B cell (primary cell): Measurements from ENCODE around the gene SMARCA4. TPM values are rescaled to one million over a fixed set of nuclear protein-coding genes. Genes with fewer than 3 reads are reported as not detected.

ENCODE experiments used
- ATAC-seq: fragments of 200-7000 bp; cut with Tn5 transposase; one replicate; pipeline ENCODE4 v1.10.0; 2021; ENCODE audit warnings: low read depth, mild to moderate bottlenecking, moderate number of reproducible peaks, moderate library complexity
- CTCF ChIA-PET: fragments of 350-600 bp; sonication (Branson Sonifier 250); formaldehyde crosslinking; loops from one replicate; lab custom pipeline; 2021; ENCODE audit warnings: antibody characterized with exemption, inconsistent platforms; lab: Charles Lee
- POLR2A ChIA-PET: fragments of 350-600 bp; sonication (Branson Sonifier 250); formaldehyde crosslinking; loops from one replicate; lab custom pipeline; 2021; ENCODE audit warnings: antibody characterized with exemption; lab: Charles Lee
- DNase-seq: peaks from one replicate; pipeline ENCODE4 v3.0.0; 2013
- H2AFZ ChIP-seq: 2 replicates; pipeline ENCODE4 v1.6.1; 2012; ENCODE audit warnings: mild to moderate bottlenecking, low read depth, low read length; ENCODE audit not compliant: insufficient read depth, poor library complexity, severe bottlenecking
- H3K27ac ChIP-seq, 2 donors: 1 replicate in 1 of 2; 2 replicates in 1 of 2; pipeline ENCODE4 v1.5.1; 2012 to 2013; ENCODE audit warnings: low read length in 2 of 2, mild to moderate bottlenecking in 2 of 2, moderate library complexity in 1 of 2
- H3K27me3 ChIP-seq, 4 experiments: fragments of 200-600 bp in 1 of 4; sonication (generic) in 1 of 4; replicated peaks in 1 of 4; 1 replicate in 2 of 4; 2 replicates in 2 of 4; pipeline versions ENCODE4 v1.6.1 to v1.7.0; 2013 to 2016; ENCODE audit warnings: low read length in 3 of 4, mild to moderate bottlenecking in 2 of 4, mixed read lengths in 1 of 4, moderate library complexity in 1 of 4; ENCODE audit not compliant: insufficient read depth in 4 of 4, control insufficient read depth in 3 of 4; ENCODE audit errors: control extremely low read depth in 1 of 4
- H3K36me3 ChIP-seq, 2 experiments: replicated peaks in 1 of 2; 1 replicate in 1 of 2; 2 replicates in 1 of 2; pipeline versions ENCODE4 v1.6.1 to v1.7.1; 2013; ENCODE audit warnings: low read length in 1 of 2; ENCODE audit not compliant: insufficient read depth in 2 of 2, control insufficient read depth in 1 of 2; ENCODE audit errors: control extremely low read depth in 1 of 2, extremely low read depth in 1 of 2
- H3K4me1 ChIP-seq, 2 donors: fragments of 200-600 bp in 1 of 2; sonication (generic) in 1 of 2; 1 replicate in 1 of 2; 2 replicates in 1 of 2; pipeline versions ENCODE4 v1.5.1 to v1.6.1; 2013 to 2017; ENCODE audit warnings: low read length in 2 of 2; ENCODE audit not compliant: control insufficient read depth in 2 of 2, insufficient read depth in 2 of 2
- H3K4me2 ChIP-seq: replicated peaks from 2 replicates; pipeline ENCODE3; 2012; ENCODE audit warnings: mild to moderate bottlenecking, low read depth, low read length; ENCODE audit not compliant: poor library complexity, severe bottlenecking
- H3K4me3 ChIP-seq, 5 experiments: fragments of 200-600 bp in 1 of 5; sonication (generic) in 1 of 5; 1 replicate in 3 of 5; 2 replicates in 2 of 5; pipeline versions ENCODE4 v1.5.1 to v1.7.0; 2011 to 2016; ENCODE audit warnings: low read length in 4 of 5, mild to moderate bottlenecking in 4 of 5, low read depth in 2 of 5, control low read depth in 1 of 5, moderate library complexity in 1 of 5; ENCODE audit not compliant: insufficient read depth in 1 of 5; ENCODE audit errors: control extremely low read depth in 1 of 5, extremely low read depth in 1 of 5
- H3K79me2 ChIP-seq: fragments of 200-600 bp; sonication (generic); one replicate; pipeline ENCODE4 v1.6.0; 2016; ENCODE audit warnings: low read length; ENCODE audit not compliant: control insufficient read depth, insufficient read depth
- H3K9ac ChIP-seq: fragments of 200-600 bp; sonication (generic); 2 replicates; pipeline ENCODE4 v1.6.1; 2017; ENCODE audit warnings: mild to moderate bottlenecking, low read length, moderate library complexity
- H3K9me3 ChIP-seq, 3 donors: one replicate each; pipeline versions ENCODE4 v1.6.1 to v1.7.1; 2013; ENCODE audit warnings: low read length in 2 of 3; ENCODE audit not compliant: control insufficient read depth in 2 of 3, insufficient read depth in 1 of 3; ENCODE audit errors: control extremely low read depth in 1 of 3
- H4K20me1 ChIP-seq: 2 replicates; pipeline ENCODE4 v1.6.0; 2012; ENCODE audit warnings: mild to moderate bottlenecking, low read length; ENCODE audit not compliant: insufficient read depth, control insufficient read depth, poor library complexity, severe bottlenecking
- H3K27ac Mint-ChIP-seq: one replicate; pipeline ENCODE4 v1.8.0; 2021; ENCODE audit warnings: mixed read lengths
- H3K27me3 Mint-ChIP-seq: one replicate; pipeline ENCODE4 v1.8.0; 2021; ENCODE audit warnings: mixed read lengths
- H3K4me1 Mint-ChIP-seq: one replicate; pipeline ENCODE4 v1.8.0; 2021; ENCODE audit warnings: mixed read lengths
- H3K4me3 Mint-ChIP-seq: one replicate; pipeline ENCODE4 v1.8.0; 2021; ENCODE audit warnings: mixed read lengths
- H3K9me3 Mint-ChIP-seq: one replicate; pipeline ENCODE4 v1.8.0; 2022; ENCODE audit warnings: mixed read lengths; ENCODE audit not compliant: insufficient read depth
- EZH2 ChIP-seq: IDR thresholded peaks from 2 replicates; pipeline ENCODE4 v1.6.1; 2012; ENCODE audit warnings: borderline replicate concordance, low read depth, mild to moderate bottlenecking, moderate library complexity, low read length; ENCODE audit not compliant: insufficient read depth, poor library complexity, severe bottlenecking
- WGBS: methylation state at CpG from one replicate; pipeline ENCODE4 v1.1.5; 2013; ENCODE audit warnings: missing lambda C conversion rate; ENCODE audit not compliant: insufficient coverage; 5-methylcytosine and 5-hydroxymethylcytosine counted together
- intact Hi-C: fragments of 100-400 bp; cut with micrococcal nuclease; formaldehyde crosslinking; loops from one replicate; pipeline ENCODE4 v1.10.0; 2022
- polyA plus RNA-seq: library from polyadenylated mRNA; depleted of rRNA; stranded (reverse); fragments of >200 nt; gene quantifications from 2 replicates; pipeline ENCODE4 v1.2.3, GENCODE V29; 2012
- total RNA-seq, 2 donors: library from RNA; stranded (reverse); fragments of 120-200 nt in 1 of 2; gene quantifications; 1 replicate in 1 of 2; 2 replicates in 1 of 2; pipeline versions ENCODE4 v1.2.3 to v1.2.4, GENCODE V29; 2013 to 2022
- TF ChIP-seq, protein P1 (sequence below): fragments of 200-600 bp; IDR thresholded peaks from one replicate; pipeline ENCODE4 v1.8.0; 2022; ENCODE audit warnings: antibody characterized with exemption, mild to moderate bottlenecking

The SMARCA4 gene
- total and polyA plus RNA-seq, 2 donors (not counting 1 experiment from before 2014, with no cell fraction given), result 49.7 to 82.3 TPM

DNA sequence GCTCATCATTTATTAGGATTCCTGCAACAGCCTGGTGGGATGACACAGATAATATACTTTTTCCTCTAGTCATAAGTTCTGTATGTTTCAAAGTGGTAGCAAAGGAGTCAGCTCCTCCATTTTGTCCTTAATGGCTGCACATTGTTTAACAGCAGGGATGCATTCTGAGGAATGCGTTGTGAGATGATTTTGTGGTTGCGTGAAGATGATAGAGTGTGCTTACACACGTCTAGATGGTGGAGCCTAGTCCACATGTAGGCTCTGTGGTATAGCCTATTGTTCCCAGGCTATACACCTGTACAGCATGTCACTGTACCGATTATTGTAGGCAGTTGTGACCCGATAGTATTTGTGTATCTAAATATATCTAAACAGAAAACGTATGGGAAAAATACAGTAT is 4.6 kb downstream of the SMARCA4 start:
- intact Hi-C loops, result no loop called here
- H3K36me3 ChIP-seq, result no peaks in the 10 kb centered on the region
- peaks cover 29 to 63% of the 10 kb centered on the region in 2 donors for H3K4me1 ChIP-seq
- no peak for ATAC-seq
- no peak overlapping the region for H3K9ac ChIP-seq
- H3K79me2 ChIP-seq, result peaks cover 90% of the 10 kb centered on the region
- no peak overlapping the region for H3K27ac ChIP-seq
- Mint-ChIP-seq H3K4me1 (peaks cover 58% of the 10 kb centered on the region), H3K4me3 (no peak overlapping the region), H3K27ac (no peak overlapping the region), H3K27me3 (no peaks in the 10 kb centered on the region), H3K9me3 (no peaks in the 10 kb centered on the region)
- H4K20me1 ChIP-seq, result peaks cover 42% of the 10 kb centered on the region
- H3K9me3 ChIP-seq, result no peaks in the 10 kb centered on the region
- H2AFZ ChIP-seq, result no peak overlapping the region
- DNase-seq, result no peak
- 90% methylated on average over 2 of the region's 6 CpGs for WGBS
- H3K4me3 ChIP-seq, result no peak overlapping the region
- TF ChIP-seq, protein P1, sequence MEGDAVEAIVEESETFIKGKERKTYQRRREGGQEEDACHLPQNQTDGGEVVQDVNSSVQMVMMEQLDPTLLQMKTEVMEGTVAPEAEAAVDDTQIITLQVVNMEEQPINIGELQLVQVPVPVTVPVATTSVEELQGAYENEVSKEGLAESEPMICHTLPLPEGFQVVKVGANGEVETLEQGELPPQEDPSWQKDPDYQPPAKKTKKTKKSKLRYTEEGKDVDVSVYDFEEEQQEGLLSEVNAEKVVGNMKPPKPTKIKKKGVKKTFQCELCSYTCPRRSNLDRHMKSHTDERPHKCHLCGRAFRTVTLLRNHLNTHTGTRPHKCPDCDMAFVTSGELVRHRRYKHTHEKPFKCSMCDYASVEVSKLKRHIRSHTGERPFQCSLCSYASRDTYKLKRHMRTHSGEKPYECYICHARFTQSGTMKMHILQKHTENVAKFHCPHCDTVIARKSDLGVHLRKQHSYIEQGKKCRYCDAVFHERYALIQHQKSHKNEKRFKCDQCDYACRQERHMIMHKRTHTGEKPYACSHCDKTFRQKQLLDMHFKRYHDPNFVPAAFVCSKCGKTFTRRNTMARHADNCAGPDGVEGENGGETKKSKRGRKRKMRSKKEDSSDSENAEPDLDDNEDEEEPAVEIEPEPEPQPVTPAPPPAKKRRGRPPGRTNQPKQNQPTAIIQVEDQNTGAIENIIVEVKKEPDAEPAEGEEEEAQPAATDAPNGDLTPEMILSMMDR, result no peak
- no peak for TF ChIP-seq EZH2
- ChIA-PET POLR2A (no interaction called here), CTCF (interaction anchor here (1.1 to 4.6 kb wide), 2 partner anchors 24 to 70 kb away, joined by 4 to 23 read pairs; no protein-coding TSS in a partner anchor)
- no peak overlapping the region for H3K4me2 ChIP-seq
- H3K27me3 ChIP-seq, result no peaks in the 10 kb centered on the region

DNA sequence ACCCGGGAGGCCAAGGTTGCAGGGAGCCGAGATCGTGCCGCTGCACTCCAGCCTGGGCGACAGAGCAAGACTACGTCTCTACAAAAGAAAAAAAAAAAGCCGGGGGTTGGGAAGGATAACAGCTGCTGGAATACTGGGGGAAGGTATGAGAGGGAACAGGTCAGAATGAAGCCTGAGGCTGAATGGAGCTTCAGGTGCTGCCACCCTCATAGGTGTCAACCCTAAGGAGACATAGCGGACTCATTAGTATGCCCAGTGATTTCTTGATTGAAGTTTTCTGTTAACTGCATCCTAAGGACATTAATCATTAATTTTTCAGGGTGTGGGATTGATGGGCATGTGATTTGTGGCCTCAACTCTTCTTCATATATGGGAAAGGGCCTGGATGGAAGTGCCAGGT is 6.0 kb downstream of the SMARCA4 start:
- ChIA-PET POLR2A (interaction anchor here (0.6 to 0.7 kb wide), 2 partner anchors 195 to 236 kb away, joined by 3 to 5 read pairs; no protein-coding TSS in a partner anchor), CTCF (interaction anchor here (0.5 to 4.6 kb wide), 4 partner anchors 25 to 1152 kb away, joined by 3 to 23 read pairs (median 3); no protein-coding TSS in a partner anchor)
- H3K4me2 ChIP-seq, result no peak overlapping the region
- H3K27ac ChIP-seq, result no peak overlapping the region
- no peaks in the 10 kb centered on the region for H3K9me3 ChIP-seq
- H3K27me3 ChIP-seq, result no peaks in the 10 kb centered on the region
- no peak overlapping the region for H3K4me3 Mint-ChIP-seq
- H3K9ac ChIP-seq, result no peak overlapping the region
- no peak overlapping the region for H2AFZ ChIP-seq
- H3K4me1 ChIP-seq, result peaks cover 26 to 58% of the 10 kb centered on the region in 2 donors
- no peaks in the 10 kb centered on the region for H3K36me3 ChIP-seq
- H3K4me1 Mint-ChIP-seq, result peaks cover 54% of the 10 kb centered on the region
- DNase-seq (no peak), ATAC-seq (no peak)
- no peaks in the 10 kb centered on the region for H3K9me3 Mint-ChIP-seq
- intact Hi-C loops, result no loop called here
- H4K20me1 ChIP-seq, result peaks cover 44% of the 10 kb centered on the region
- peaks cover 97% of the 10 kb centered on the region for H3K79me2 ChIP-seq
- TF ChIP-seq, protein P1, result no peak
- TF ChIP-seq EZH2, result no peak
- 90% methylated on average over 6 of the region's 8 CpGs for WGBS
- H3K4me3 ChIP-seq, result no peak overlapping the region
- peak overlapping the region; percentile 65 for H3K27ac Mint-ChIP-seq
- H3K27me3 Mint-ChIP-seq, result no peaks in the 10 kb centered on the region
